NCI-H460 (cell line): ENCODE results near the gene MIDN. TPM values are rescaled to one million over a fixed set of nuclear protein-coding genes. Genes with fewer than 3 reads are reported as not detected.
A peak's percentile ranks its signal among the peaks of the same experiment; 100 is the strongest.

Experiments
- DNase-seq: peaks from one replicate; pipeline ENCODE4 v3.0.0-alpha.2; 2016; ENCODE audit warnings: low read depth; ENCODE audit errors: extremely low read depth
- total RNA-seq: library from RNA; depleted of rRNA; stranded (reverse); fragments of >200 nt; shearing (Covaris generic); gene quantifications from 2 replicates; pipeline ENCODE4 v1.2.3, GENCODE V29; 2014

Gene MIDN
- total RNA-seq, 1 experiment from 2014 or later, result 16.5 TPM

GRCh38 chr19:1231729-1232637 lies 16.4 kb upstream of the MIDN start:
- no peak for DNase-seq

GRCh38 chr19:1232652-1233072 lies 15.7 kb upstream of the MIDN start:
- DNase-seq, result no peak

- DNase-seq, result no peak
These were observed 15.2 kb upstream of the MIDN start for GRCh38 chr19:1233115-1233667.

- DNase-seq, result no peak
These were observed 14.1 kb upstream of the MIDN start for GRCh38 chr19:1234051-1234954.

- DNase-seq, result no peak
These were observed 13.4 kb upstream of the MIDN start for GRCh38 chr19:1234955-1235380.

- DNase-seq, result no peak
These were observed 12.5 kb upstream of the MIDN start for GRCh38 chr19:1235625-1236538.

- no peak for DNase-seq
These were observed 11.8 kb upstream of the MIDN start for GRCh38 chr19:1236576-1236975.

GRCh38 chr19:1237027-1237659 lies 11.2 kb upstream of the MIDN start:
- DNase-seq, result no peak

- no peak for DNase-seq
These were observed 10.5 kb upstream of the MIDN start, which contains the start of gene CBARP for GRCh38 chr19:1237754-1238368. CBARP (minus strand) TSS chr19:1238005; CDS start chr19:1236100, 1,905 bp downstream.

- no peak for DNase-seq
These were observed 9.7 kb upstream of the MIDN start for GRCh38 chr19:1238369-1239303.

- no peak for DNase-seq
These were observed 9.0 kb upstream of the MIDN start for GRCh38 chr19:1239420-1239795.

GRCh38 chr19:1239796-1240737 lies 8.3 kb upstream of the MIDN start:
- peak; percentile 81 for DNase-seq

GRCh38 chr19:1240925-1241324 lies 7.5 kb upstream of the MIDN start:
- DNase-seq, result no peak

GRCh38 chr19:1241417-1242095 lies 6.8 kb upstream of the MIDN start, which contains the start of gene ATP5F1D:
ATP5F1D (plus strand) TSS chr19:1241751; CDS start chr19:1241851, 100 bp downstream.
- peak; percentile 84 for DNase-seq

GRCh38 chr19:1243768-1244692 lies 4.4 kb upstream of the MIDN start:
- DNase-seq, result peak; percentile 65
